ENCODE data around the gene TMEM242. TPM values are rescaled to one million over a fixed set of nuclear protein-coding genes. Genes with fewer than 3 reads are reported as not detected.
A peak's percentile ranks its signal among the peaks of the same experiment; 100 is the strongest.

TMEM242 gene
- total and polyA plus RNA-seq, 4 donors, result 11.2 to 18.2 (median 13.9) TPM

GRCh38 chr6:157269261-157269794 lies 54.0 kb downstream of the TMEM242 start:
- peaks cover 2% of the 10 kb centered on the region for H3K27me3 ChIP-seq (ENCODE audit: control insufficient read depth, insufficient read depth, low read length)
- no peaks in the 10 kb centered on the region for H3K9me3 ChIP-seq (ENCODE audit: control insufficient read depth, insufficient read depth, low read length)
- peak overlapping the region; percentile 26 for H3K27ac ChIP-seq (ENCODE audit: low read depth, low read length)
- WGBS (ENCODE audit: insufficient coverage), result 38% methylated on average over 14 of the region's 16 CpGs
- no peaks in the 10 kb centered on the region for H3K36me3 ChIP-seq (ENCODE audit: control insufficient read depth, insufficient read depth, low read length)
- H3K4me3 ChIP-seq (ENCODE audit: low read depth, low read length), result no peak overlapping the region
- H3K4me1 ChIP-seq (ENCODE audit: control insufficient read depth, insufficient read depth, low read length), result peaks cover 63% of the 10 kb centered on the region
- DNase-seq (ENCODE audit: low read depth in 4 of 6, low spot score in 6 of 6), result peak in 1 of 6 donors; percentile 72

- Histone ChIP-seq H3K9me3 (ENCODE audit: control insufficient read depth, insufficient read depth, low read length) (no peaks in the 10 kb centered on the region), H3K27me3 (ENCODE audit: control insufficient read depth, insufficient read depth, low read length) (peaks cover 2% of the 10 kb centered on the region), H3K27ac (ENCODE audit: low read depth, low read length) (no peak overlapping the region), H3K4me1 (ENCODE audit: control insufficient read depth, insufficient read depth, low read length) (peaks cover 58% of the 10 kb centered on the region), H3K36me3 (ENCODE audit: control insufficient read depth, insufficient read depth, low read length) (no peaks in the 10 kb centered on the region), H3K4me3 (ENCODE audit: low read depth, low read length) (no peak overlapping the region)
- no peak for DNase-seq (ENCODE audit: low read depth in 4 of 6, low spot score in 6 of 6)
- WGBS (ENCODE audit: insufficient coverage), result 60% methylated on average over 1 of the region's 6 CpGs
Observed at GRCh38 chr6:157268835-157269234, 54.5 kb downstream of the TMEM242 start.

GRCh38 chr6:157268396-157268795 lies 54.9 kb downstream of the TMEM242 start:
- Histone ChIP-seq H3K27me3 (ENCODE audit: control insufficient read depth, insufficient read depth, low read length) (peaks cover 2% of the 10 kb centered on the region), H3K4me3 (ENCODE audit: low read depth, low read length) (no peak overlapping the region), H3K36me3 (ENCODE audit: control insufficient read depth, insufficient read depth, low read length) (no peaks in the 10 kb centered on the region), H3K27ac (ENCODE audit: low read depth, low read length) (no peak overlapping the region), H3K9me3 (ENCODE audit: control insufficient read depth, insufficient read depth, low read length) (no peaks in the 10 kb centered on the region), H3K4me1 (ENCODE audit: control insufficient read depth, insufficient read depth, low read length) (peaks cover 54% of the 10 kb centered on the region)
- no peak for DNase-seq (ENCODE audit: low read depth in 4 of 6, low spot score in 6 of 6)
- WGBS (ENCODE audit: insufficient coverage), result 100% methylated on average over 2 of the region's 6 CpGs

- H3K4me3 ChIP-seq (ENCODE audit: low read depth, low read length), result no peak overlapping the region
- DNase-seq (ENCODE audit: low read depth in 4 of 6, low spot score in 6 of 6), result no peak
- no peaks in the 10 kb centered on the region for H3K36me3 ChIP-seq (ENCODE audit: control insufficient read depth, insufficient read depth, low read length)
- H3K4me1 ChIP-seq (ENCODE audit: control insufficient read depth, insufficient read depth, low read length), result peaks cover 51% of the 10 kb centered on the region
- no peaks in the 10 kb centered on the region for H3K9me3 ChIP-seq (ENCODE audit: control insufficient read depth, insufficient read depth, low read length)
- H3K27me3 ChIP-seq (ENCODE audit: control insufficient read depth, insufficient read depth, low read length), result no peaks in the 10 kb centered on the region
- no peak overlapping the region for H3K27ac ChIP-seq (ENCODE audit: low read depth, low read length)
- WGBS (ENCODE audit: insufficient coverage), result 85% methylated on average over 7 of the region's 7 CpGs
Observed at GRCh38 chr6:157267654-157268053, 55.7 kb downstream of the TMEM242 start.

- 81% methylated on average over 17 of the region's 18 CpGs for WGBS (ENCODE audit: insufficient coverage)
- H3K36me3 ChIP-seq (ENCODE audit: control insufficient read depth, insufficient read depth, low read length), result no peaks in the 10 kb centered on the region
Observed at GRCh38 chr6:157267109-157267611, 56.2 kb downstream of the TMEM242 start.

GRCh38 chr6:157266274-157267101 lies 56.8 kb downstream of the TMEM242 start:
- H3K9me3 ChIP-seq (ENCODE audit: control insufficient read depth, insufficient read depth, low read length), result no peaks in the 10 kb centered on the region
- no peak for DNase-seq (ENCODE audit: low read depth in 4 of 6, low spot score in 6 of 6)
- peaks cover 43% of the 10 kb centered on the region for H3K4me1 ChIP-seq (ENCODE audit: control insufficient read depth, insufficient read depth, low read length)
- no peak overlapping the region for H3K4me3 ChIP-seq (ENCODE audit: low read depth, low read length)
- no peaks in the 10 kb centered on the region for H3K36me3 ChIP-seq (ENCODE audit: control insufficient read depth, insufficient read depth, low read length)
- no peaks in the 10 kb centered on the region for H3K27me3 ChIP-seq (ENCODE audit: control insufficient read depth, insufficient read depth, low read length)
- no peak overlapping the region for H3K27ac ChIP-seq (ENCODE audit: low read depth, low read length)
- 91% methylated on average over 19 of the region's 20 CpGs for WGBS (ENCODE audit: insufficient coverage)

More at GRCh38 chr6:157267109-157267611, 56.2 kb downstream of the TMEM242 start:
- no peak for DNase-seq (ENCODE audit: low read depth in 4 of 6, low spot score in 6 of 6)
- no peaks in the 10 kb centered on the region for H3K9me3 ChIP-seq (ENCODE audit: control insufficient read depth, insufficient read depth, low read length)
- no peak overlapping the region for H3K4me3 ChIP-seq (ENCODE audit: low read depth, low read length)
- no peaks in the 10 kb centered on the region for H3K27me3 ChIP-seq (ENCODE audit: control insufficient read depth, insufficient read depth, low read length)
- no peak overlapping the region for H3K27ac ChIP-seq (ENCODE audit: low read depth, low read length)
- peaks cover 49% of the 10 kb centered on the region for H3K4me1 ChIP-seq (ENCODE audit: control insufficient read depth, insufficient read depth, low read length)

- Histone ChIP-seq H3K27ac (ENCODE audit: low read depth, low read length) (no peak overlapping the region), H3K4me3 (ENCODE audit: low read depth, low read length) (no peak overlapping the region), H3K27me3 (ENCODE audit: control insufficient read depth, insufficient read depth, low read length) (no peaks in the 10 kb centered on the region), H3K36me3 (ENCODE audit: control insufficient read depth, insufficient read depth, low read length) (no peaks in the 10 kb centered on the region), H3K4me1 (ENCODE audit: control insufficient read depth, insufficient read depth, low read length) (peaks cover 42% of the 10 kb centered on the region), H3K9me3 (ENCODE audit: control insufficient read depth, insufficient read depth, low read length) (no peaks in the 10 kb centered on the region)
- DNase-seq (ENCODE audit: low read depth in 4 of 6, low spot score in 6 of 6), result no peak
- 87% methylated on average over 3 of the region's 6 CpGs for WGBS (ENCODE audit: insufficient coverage)
Observed at GRCh38 chr6:157265635-157266034, 57.7 kb downstream of the TMEM242 start.

GRCh38 chr6:157265186-157265585 lies 58.1 kb downstream of the TMEM242 start:
- 78% methylated on average over 11 of the region's 11 CpGs for WGBS (ENCODE audit: insufficient coverage)

GRCh38 chr6:157264701-157265100 lies 58.6 kb downstream of the TMEM242 start:
- Histone ChIP-seq H3K4me3 (ENCODE audit: low read depth, low read length) (no peak overlapping the region), H3K27me3 (ENCODE audit: control insufficient read depth, insufficient read depth, low read length) (no peaks in the 10 kb centered on the region), H3K36me3 (ENCODE audit: control insufficient read depth, insufficient read depth, low read length) (no peaks in the 10 kb centered on the region), H3K4me1 (ENCODE audit: control insufficient read depth, insufficient read depth, low read length) (peaks cover 42% of the 10 kb centered on the region), H3K27ac (ENCODE audit: low read depth, low read length) (no peak overlapping the region), H3K9me3 (ENCODE audit: control insufficient read depth, insufficient read depth, low read length) (no peaks in the 10 kb centered on the region)
- WGBS (ENCODE audit: insufficient coverage), result 79% methylated on average over 11 of the region's 13 CpGs
- DNase-seq (ENCODE audit: low read depth in 4 of 6, low spot score in 6 of 6), result peak in 2 of 6 donors; percentile 76 to 80

More at GRCh38 chr6:157265186-157265585, 58.1 kb downstream of the TMEM242 start:
- no peaks in the 10 kb centered on the region for H3K27me3 ChIP-seq (ENCODE audit: control insufficient read depth, insufficient read depth, low read length)
- DNase-seq (ENCODE audit: low read depth in 4 of 6, low spot score in 6 of 6), result no peak
- peaks cover 42% of the 10 kb centered on the region for H3K4me1 ChIP-seq (ENCODE audit: control insufficient read depth, insufficient read depth, low read length)
- H3K27ac ChIP-seq (ENCODE audit: low read depth, low read length), result no peak overlapping the region
- no peak overlapping the region for H3K4me3 ChIP-seq (ENCODE audit: low read depth, low read length)
- no peaks in the 10 kb centered on the region for H3K36me3 ChIP-seq (ENCODE audit: control insufficient read depth, insufficient read depth, low read length)
- H3K9me3 ChIP-seq (ENCODE audit: control insufficient read depth, insufficient read depth, low read length), result no peaks in the 10 kb centered on the region
